Parathyroid adenoma (tissue), 2 donors: ENCODE results near the gene APOOL.

Experiments
- H2AFZ ChIP-seq: fragments of 300-600 bp; sonication (generic); one replicate; pipeline ENCODE4 v1.7.0; 2017; ENCODE audit warnings: antibody characterized with exemption, mild to moderate bottlenecking
- H3K27ac ChIP-seq: fragments of 300-600 bp; sonication (generic); one replicate; pipeline ENCODE4 v1.7.0; 2017
- H3K27me3 ChIP-seq: fragments of 300-600 bp; sonication (generic); one replicate; pipeline ENCODE4 v1.7.0; 2017; ENCODE audit warnings: low read length; ENCODE audit not compliant: control insufficient read depth, insufficient read depth
- H3K36me3 ChIP-seq: fragments of 300-600 bp; sonication (generic); one replicate; pipeline ENCODE4 v1.7.0; 2017; ENCODE audit warnings: low read length; ENCODE audit not compliant: control insufficient read depth, insufficient read depth
- H3K4me1 ChIP-seq: fragments of 300-600 bp; sonication (generic); one replicate; pipeline ENCODE4 v1.7.0; 2017; ENCODE audit warnings: control low read depth
- H3K4me2 ChIP-seq: fragments of 300-600 bp; sonication (generic); one replicate; pipeline ENCODE4 v1.7.0; 2017; ENCODE audit warnings: low read length
- H3K4me3 ChIP-seq: fragments of 300-600 bp; sonication (generic); one replicate; pipeline ENCODE4 v1.7.0; 2017; ENCODE audit warnings: low read depth, low read length
- H3K79me2 ChIP-seq: fragments of 300-600 bp; sonication (generic); one replicate; pipeline ENCODE4 v1.7.0; 2017; ENCODE audit warnings: control low read depth
- H3K9ac ChIP-seq: fragments of 300-600 bp; sonication (generic); one replicate; pipeline ENCODE4 v1.7.0; 2017; ENCODE audit warnings: mild to moderate bottlenecking
- H3K9me3 ChIP-seq: fragments of 300-600 bp; sonication (generic); one replicate; pipeline ENCODE4 v1.7.0; 2017; ENCODE audit warnings: low read length; ENCODE audit not compliant: control insufficient read depth
- TF ChIP-seq, protein P1 (sequence below): fragments of 300-600 bp; sonication (generic); IDR thresholded peaks from one replicate; pipeline ENCODE4 v1.7.0; 2017; ENCODE audit warnings: antibody characterized with exemption, mild to moderate bottlenecking
- donor health status: primary hyperparathyroidism.

The APOOL gene

GRCh38 chrX:85139422-85139821 is 135.7 kb downstream of the APOOL start:
- H3K9me3 ChIP-seq: no peaks in the 10 kb centered on the region
- H3K36me3 ChIP-seq: no peaks in the 10 kb centered on the region
- no peaks in the 10 kb centered on the region for H3K4me1 ChIP-seq
- no peaks in the 10 kb centered on the region for H3K79me2 ChIP-seq
- TF ChIP-seq, protein P1, sequence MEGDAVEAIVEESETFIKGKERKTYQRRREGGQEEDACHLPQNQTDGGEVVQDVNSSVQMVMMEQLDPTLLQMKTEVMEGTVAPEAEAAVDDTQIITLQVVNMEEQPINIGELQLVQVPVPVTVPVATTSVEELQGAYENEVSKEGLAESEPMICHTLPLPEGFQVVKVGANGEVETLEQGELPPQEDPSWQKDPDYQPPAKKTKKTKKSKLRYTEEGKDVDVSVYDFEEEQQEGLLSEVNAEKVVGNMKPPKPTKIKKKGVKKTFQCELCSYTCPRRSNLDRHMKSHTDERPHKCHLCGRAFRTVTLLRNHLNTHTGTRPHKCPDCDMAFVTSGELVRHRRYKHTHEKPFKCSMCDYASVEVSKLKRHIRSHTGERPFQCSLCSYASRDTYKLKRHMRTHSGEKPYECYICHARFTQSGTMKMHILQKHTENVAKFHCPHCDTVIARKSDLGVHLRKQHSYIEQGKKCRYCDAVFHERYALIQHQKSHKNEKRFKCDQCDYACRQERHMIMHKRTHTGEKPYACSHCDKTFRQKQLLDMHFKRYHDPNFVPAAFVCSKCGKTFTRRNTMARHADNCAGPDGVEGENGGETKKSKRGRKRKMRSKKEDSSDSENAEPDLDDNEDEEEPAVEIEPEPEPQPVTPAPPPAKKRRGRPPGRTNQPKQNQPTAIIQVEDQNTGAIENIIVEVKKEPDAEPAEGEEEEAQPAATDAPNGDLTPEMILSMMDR: no peak
- H3K4me3 ChIP-seq: no peak overlapping the region
- no peak overlapping the region for H3K27ac ChIP-seq
- no peak overlapping the region for H3K9ac ChIP-seq
- no peak overlapping the region for H2AFZ ChIP-seq
- no peak overlapping the region for H3K4me2 ChIP-seq
- H3K27me3 ChIP-seq: no peaks in the 10 kb centered on the region

DNA sequence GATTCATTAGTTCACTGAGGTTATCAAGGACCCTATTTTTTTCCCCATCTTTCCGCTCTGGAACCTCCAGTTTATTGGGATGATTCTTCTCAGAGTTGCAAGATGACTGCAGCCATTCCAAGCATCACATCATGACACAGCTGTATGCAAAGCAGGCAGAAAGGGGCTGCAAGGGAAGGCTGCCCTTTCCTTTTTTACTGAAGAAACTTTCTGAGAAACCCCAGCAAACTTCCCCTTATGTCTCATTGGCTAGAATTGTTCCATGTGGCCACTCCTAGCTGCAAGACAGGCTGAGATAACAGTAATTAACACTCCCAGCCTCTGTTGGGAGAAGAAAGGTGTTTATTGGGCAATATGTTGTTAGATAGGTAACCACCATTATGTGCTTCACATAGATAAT is 137.3 kb downstream of the APOOL start:
- H3K9me3 ChIP-seq: no peaks in the 10 kb centered on the region
- no peak overlapping the region for H3K9ac ChIP-seq
- H3K79me2 ChIP-seq: no peaks in the 10 kb centered on the region
- no peaks in the 10 kb centered on the region for H3K36me3 ChIP-seq
- TF ChIP-seq, protein P1: no peak
- no peak overlapping the region for H3K4me2 ChIP-seq
- H3K27me3 ChIP-seq: no peaks in the 10 kb centered on the region
- no peak overlapping the region for H3K4me3 ChIP-seq
- H3K27ac ChIP-seq: no peak overlapping the region
- H3K4me1 ChIP-seq: no peaks in the 10 kb centered on the region
- no peak overlapping the region for H2AFZ ChIP-seq
